MM.1S (cell line): ENCODE results near the gene SYNPO2.
"Not testable (repeated sequence)": the region's sequence is repeated elsewhere in the genome, so short reads cannot be mapped to it uniquely, and the experiment has no call there.

Source experiments
- DNase-seq: peaks from one replicate; pipeline ENCODE4 v3.0.0-alpha.2; 2015
- H2AFZ ChIP-seq: fragments of 300-600 bp; sonication (generic); 2 replicates; pipeline ENCODE4 v1.6.0; 2016; ENCODE audit warnings: antibody characterized with exemption, low read length
- H3F3A ChIP-seq: fragments of 300-600 bp; sonication (generic); 2 replicates; pipeline ENCODE4 v1.6.1; 2016; ENCODE audit warnings: mild to moderate bottlenecking, antibody characterized with exemption, low read length, moderate library complexity, mixed read lengths; ENCODE audit not compliant: insufficient read depth
- H3K27ac ChIP-seq: fragments of 300-600 bp; sonication (generic); 2 replicates; pipeline ENCODE4 v1.5.1; 2016; ENCODE audit warnings: mild to moderate bottlenecking, low read length
- H3K27me3 ChIP-seq: fragments of 300-600 bp; sonication (generic); replicated peaks from 2 replicates; pipeline ENCODE4 v1.6.0; 2016; ENCODE audit warnings: low read length; ENCODE audit not compliant: insufficient read depth
- H3K36me3 ChIP-seq: fragments of 300-600 bp; sonication (generic); replicated peaks from 2 replicates; pipeline ENCODE4 v1.6.1; 2016; ENCODE audit warnings: mild to moderate bottlenecking, low read length, mixed read lengths; ENCODE audit not compliant: insufficient read depth
- H3K4me1 ChIP-seq: fragments of 300-600 bp; sonication (generic); 2 replicates; pipeline ENCODE4 v1.6.1; 2016; ENCODE audit warnings: low read length, mixed read lengths
- H3K4me2 ChIP-seq: fragments of 300-600 bp; sonication (generic); 2 replicates; pipeline ENCODE4 v1.6.0; 2016; ENCODE audit warnings: low read depth, low read length
- H3K4me3 ChIP-seq: fragments of 300-600 bp; sonication (generic); 2 replicates; pipeline ENCODE4 v1.5.1; 2016; ENCODE audit warnings: low read length, mixed read lengths
- H3K79me2 ChIP-seq: fragments of 300-600 bp; sonication (generic); 2 replicates; pipeline ENCODE4 v1.6.1; 2016; ENCODE audit warnings: mixed run types, low read length, mixed read lengths
- H3K9ac ChIP-seq: fragments of 300-600 bp; sonication (generic); 2 replicates; pipeline ENCODE4 v1.6.1; 2016; ENCODE audit warnings: low read length, mixed read lengths
- H3K9me2 ChIP-seq: fragments of 300-600 bp; sonication (generic); replicated peaks from 2 replicates; pipeline ENCODE4 v1.6.1; 2016; ENCODE audit warnings: mild to moderate bottlenecking, low read length, mixed read lengths; ENCODE audit not compliant: insufficient read depth
- H3K9me3 ChIP-seq: fragments of 300-600 bp; sonication (generic); replicated peaks from 2 replicates; pipeline ENCODE4 v1.6.1; 2016; ENCODE audit warnings: mild to moderate bottlenecking, low read length, mixed read lengths; ENCODE audit not compliant: insufficient read depth
- H4K20me1 ChIP-seq: fragments of 300-600 bp; sonication (generic); 2 replicates; pipeline ENCODE4 v1.6.1; 2016; ENCODE audit warnings: mild to moderate bottlenecking, low read length, moderate library complexity, mixed read lengths; ENCODE audit not compliant: insufficient read depth
- CTCF ChIP-seq: fragments of 300-600 bp; sonication (generic); IDR thresholded peaks from 2 replicates; pipeline ENCODE4 v1.5.1; 2016; ENCODE audit warnings: antibody characterized with exemption, low read length, mixed read lengths
- EZH2 ChIP-seq: fragments of 300-600 bp; sonication (generic); optimal IDR thresholded peaks from 2 replicates; pipeline ENCODE3; 2017; ENCODE audit warnings: low read depth, mild to moderate bottlenecking, antibody characterized with exemption, low read length, mixed read lengths
- EZH2phosphoT487 ChIP-seq: fragments of 300-600 bp; sonication (generic); IDR thresholded peaks from 2 replicates; pipeline ENCODE4 v1.6.1; 2018; ENCODE audit warnings: antibody characterized with exemption, low read length

Gene SYNPO2

DNA sequence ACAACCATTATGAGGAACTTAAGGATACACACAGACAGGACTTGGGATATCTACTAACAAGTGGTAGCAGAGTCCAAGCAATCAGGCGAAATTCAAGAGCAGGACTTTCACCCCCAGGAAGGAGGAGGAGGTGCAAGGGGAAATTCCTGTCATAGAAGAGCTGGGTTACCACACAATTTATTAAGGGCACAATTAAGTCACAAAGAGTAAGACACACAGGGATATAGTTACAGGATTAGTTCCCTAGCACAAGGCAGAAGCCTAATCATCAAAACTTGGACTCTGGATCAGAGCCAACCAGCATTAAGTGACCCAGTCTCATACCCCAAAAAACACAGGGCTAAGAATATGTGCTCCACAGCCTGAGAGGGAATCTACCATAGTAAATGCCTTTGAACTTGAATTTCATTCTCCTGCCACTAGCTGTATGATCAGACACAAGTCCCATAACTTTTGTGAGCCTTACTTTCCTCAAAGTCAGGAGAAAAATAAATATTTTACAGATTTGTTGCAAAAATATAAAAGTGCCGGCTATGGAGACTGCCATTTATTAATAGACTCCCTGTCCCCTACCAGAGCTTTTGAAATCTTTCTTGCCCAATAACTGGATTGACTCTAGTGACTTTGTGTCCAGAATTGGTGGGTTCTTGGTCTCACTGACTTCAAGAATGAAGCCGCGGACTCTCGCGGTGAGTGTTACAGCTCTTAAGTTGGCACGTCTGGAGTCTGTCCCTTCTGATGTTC, 87.0 kb downstream of the SYNPO2 start:
- Histone ChIP-seq H3F3A (no peaks in the 10 kb centered on the region), H3K4me1 (no peaks in the 10 kb centered on the region), H3K9ac (no peak overlapping the region), H3K4me2 (no peak overlapping the region), H3K27me3 (no peaks in the 10 kb centered on the region), H4K20me1 (no peaks in the 10 kb centered on the region), H3K9me3 (no peaks in the 10 kb centered on the region), H3K4me3 (no peak overlapping the region), H3K9me2 (no peaks in the 10 kb centered on the region), H3K27ac (no peak overlapping the region), H3K36me3 (no peaks in the 10 kb centered on the region), H2AFZ (no peak overlapping the region), H3K79me2 (no peaks in the 10 kb centered on the region)
- DNase-seq, result no peak
- no peak for TF ChIP-seq CTCF

- not testable (repeated sequence) for DNase-seq, H3K27me3 ChIP-seq, H3K9me2 ChIP-seq, H3K9ac ChIP-seq, H3K4me2 ChIP-seq, H3F3A ChIP-seq, H3K79me2 ChIP-seq, H3K4me1 ChIP-seq, H2AFZ ChIP-seq, H3K9me3 ChIP-seq, H3K36me3 ChIP-seq, H3K4me3 ChIP-seq, H3K27ac ChIP-seq, H4K20me1 ChIP-seq
Observed at GRCh38 chr4:118976193-118976560, 87.5 kb downstream of the SYNPO2 start.

GRCh38 chr4:118977100-118977499, 88.4 kb downstream of the SYNPO2 start:
- H3K27ac ChIP-seq, H3K36me3 ChIP-seq, H3K79me2 ChIP-seq, H3K27me3 ChIP-seq, H2AFZ ChIP-seq, H3K9me2 ChIP-seq, H3K9me3 ChIP-seq, H3K4me2 ChIP-seq, H4K20me1 ChIP-seq, H3K9ac ChIP-seq, H3F3A ChIP-seq, H3K4me1 ChIP-seq, H3K4me3 ChIP-seq, DNase-seq: not testable (repeated sequence)

DNA sequence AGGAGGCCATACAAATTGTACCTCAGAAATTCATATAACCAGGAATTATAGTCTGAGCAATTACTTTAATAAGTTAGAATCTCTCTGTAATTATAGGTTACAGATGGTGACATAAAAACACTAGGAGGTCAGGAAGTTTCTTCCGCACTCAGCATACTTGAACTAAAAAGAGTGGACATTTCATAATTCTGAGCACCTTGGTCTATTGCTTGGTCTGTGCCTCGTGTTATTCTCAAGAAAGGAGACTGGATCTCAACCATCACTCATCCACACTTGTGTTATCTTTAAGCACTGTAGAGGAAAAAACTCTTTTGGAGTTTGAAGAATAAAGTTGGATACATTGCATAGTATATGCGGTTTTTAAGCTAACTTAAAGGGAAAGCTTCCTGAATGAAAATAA, 91.1 kb downstream of the SYNPO2 start:
- Histone ChIP-seq H3K4me1 (no peaks in the 10 kb centered on the region), H3K4me2 (no peak overlapping the region), H3K9ac (no peak overlapping the region), H3K36me3 (no peaks in the 10 kb centered on the region), H3K4me3 (no peak overlapping the region), H3F3A (no peaks in the 10 kb centered on the region), H3K9me2 (no peaks in the 10 kb centered on the region), H2AFZ (no peak overlapping the region), H3K9me3 (no peaks in the 10 kb centered on the region), H3K27ac (no peak overlapping the region), H3K27me3 (no peaks in the 10 kb centered on the region), H4K20me1 (no peaks in the 10 kb centered on the region), H3K79me2 (no peaks in the 10 kb centered on the region)
- TF ChIP-seq EZH2 (no peak), CTCF (no peak), EZH2phosphoT487 (no peak)
- DNase-seq, result no peak
